GM11168 (cell line): ENCODE data around the gene FGF14.

Source experiments
- in situ Hi-C: fragments of 300-500 bp; cut with MboI; formaldehyde crosslinking; loops from one replicate; pipeline ENCODE4 v1.12.0; 2022; ENCODE audit warnings: low sequenced_read_pairs; ENCODE audit not compliant: unreplicated experiment

FGF14 gene

GRCh38 chr13:101711307-101712025 is 690.4 kb downstream of the FGF14 start:
- in situ Hi-C loops = no loop called here

- in situ Hi-C loops = no loop called here
Observed at GRCh38 chr13:101709952-101710351, 691.9 kb downstream of the FGF14 start.

- in situ Hi-C loops = no loop called here
Observed at GRCh38 chr13:101708115-101708514, 693.7 kb downstream of the FGF14 start.

- in situ Hi-C loops = no loop called here
Observed at GRCh38 chr13:101707659-101708058, 694.2 kb downstream of the FGF14 start.

- in situ Hi-C loops = no loop called here
Observed at GRCh38 chr13:101706651-101707050, 695.2 kb downstream of the FGF14 start.

GRCh38 chr13:101703838-101704237 is 698.0 kb downstream of the FGF14 start:
- in situ Hi-C loops = no loop called here

- in situ Hi-C loops = no loop called here
Observed at GRCh38 chr13:101703081-101703480, 698.8 kb downstream of the FGF14 start.

- in situ Hi-C loops = no loop called here
Observed at GRCh38 chr13:101700598-101700997, 701.2 kb downstream of the FGF14 start.

- in situ Hi-C loops = no loop called here
Observed at GRCh38 chr13:101698400-101698799, 703.4 kb downstream of the FGF14 start.

- in situ Hi-C loops = no loop called here
Observed at GRCh38 chr13:101697745-101698144, 704.1 kb downstream of the FGF14 start.

GRCh38 chr13:101695870-101696516 is 705.9 kb downstream of the FGF14 start:
- in situ Hi-C loops = no loop called here

GRCh38 chr13:101691341-101691860 is 710.4 kb downstream of the FGF14 start:
- in situ Hi-C loops = no loop called here

GRCh38 chr13:101690871-101691270 is 711.0 kb downstream of the FGF14 start:
- in situ Hi-C loops = no loop called here

GRCh38 chr13:101686003-101686402 is 715.8 kb downstream of the FGF14 start:
- in situ Hi-C loops = no loop called here

GRCh38 chr13:101681834-101682233 is 720.0 kb downstream of the FGF14 start:
- in situ Hi-C loops = no loop called here

- in situ Hi-C loops = no loop called here
Observed at GRCh38 chr13:101673360-101674105, 728.3 kb downstream of the FGF14 start.

- in situ Hi-C loops = no loop called here
Observed at GRCh38 chr13:101661839-101662238, 740.0 kb downstream of the FGF14 start.
